GM18508 (cell line): ENCODE data around the gene SYT2.
"Not testable (repeated sequence)": the region's sequence is repeated elsewhere in the genome, so short reads cannot be mapped to it uniquely, and the experiment has no call there.

Experiments
- ATAC-seq: cut with Tn5 transposase; IDR thresholded peaks from one replicate; pipeline ENCODE4 v1.9.1; 2021; ENCODE audit warnings: moderate number of reproducible peaks; ENCODE audit not compliant: insufficient read depth, unreplicated experiment

The SYT2 gene

DNA sequence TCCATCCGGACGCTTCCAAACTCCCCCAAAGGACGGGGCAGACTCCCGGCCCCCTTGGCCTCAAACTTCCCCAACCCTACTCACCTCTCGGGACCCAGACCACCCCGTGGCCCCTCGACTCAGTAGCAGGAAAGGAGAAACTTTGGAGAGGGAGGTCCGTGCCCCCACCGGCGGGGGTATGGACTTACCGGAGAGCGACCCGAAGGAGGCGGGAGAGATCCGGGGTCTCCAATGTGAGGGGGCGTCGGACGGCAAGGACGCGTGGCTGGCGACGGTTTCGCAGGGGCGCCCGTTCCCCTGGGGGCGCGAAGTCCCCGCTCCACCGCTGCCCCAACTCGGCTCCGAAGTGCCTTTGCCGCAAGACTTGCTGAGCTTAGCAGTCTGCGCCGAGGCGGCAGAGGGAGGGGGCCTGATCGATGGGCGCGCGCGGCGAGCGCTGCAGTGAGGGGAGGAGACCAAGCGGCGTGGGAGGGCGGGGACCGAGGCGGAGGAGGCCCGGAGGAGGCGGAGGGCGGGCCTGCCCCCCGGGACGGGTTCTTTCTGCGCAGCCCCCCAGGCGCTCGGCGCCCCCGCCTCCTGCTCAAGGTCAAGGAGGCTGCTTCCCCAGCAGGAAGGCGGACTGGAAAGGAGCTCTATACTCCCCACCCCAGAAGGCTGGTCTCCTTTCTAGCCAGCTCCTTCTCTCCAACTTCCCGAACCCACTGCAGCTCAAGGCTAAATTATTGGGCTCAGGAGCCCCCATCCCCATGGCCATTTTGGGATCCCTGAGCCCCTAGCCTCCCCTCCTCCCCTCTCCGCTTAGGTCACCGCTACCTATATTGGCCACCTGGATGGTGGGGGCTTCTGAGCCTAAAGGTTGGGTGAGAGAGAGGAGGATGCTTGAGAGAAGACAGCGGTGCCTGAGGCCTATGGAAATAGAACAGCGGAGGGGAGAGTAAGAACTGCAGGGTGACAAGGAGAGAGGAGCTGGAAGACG, at the start of gene SYT2:
Gene SYT2 (minus strand): TSS at position 385 of the 976 bp plus-strand sequence. CDS start 104,682 bp downstream, outside the sequence.
- ATAC-seq: no peak

- no peak for ATAC-seq
These were observed 46.1 kb upstream of the SYT2 start for GRCh38 chr1:202756391-202756790.

DNA sequence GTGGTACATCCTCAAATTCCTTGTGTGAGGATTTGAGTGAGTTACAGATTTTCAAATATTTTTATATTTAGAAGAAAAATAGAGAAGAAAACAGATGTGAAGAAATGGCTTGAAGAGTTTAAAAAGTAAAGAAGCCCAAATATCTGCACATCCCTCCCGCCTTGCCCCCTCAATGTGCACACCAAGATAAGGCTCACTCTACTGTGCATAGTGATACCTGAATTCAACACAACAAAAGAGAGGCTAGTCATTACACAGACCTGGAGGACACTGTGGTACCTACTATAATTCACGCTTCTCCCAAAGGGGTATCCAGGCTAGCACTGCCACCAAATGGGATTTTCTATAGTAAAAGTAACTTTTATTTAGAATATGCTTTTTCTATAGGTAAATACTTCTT, 44.0 kb upstream of the SYT2 start:
- ATAC-seq: no peak

GRCh38 chr1:202752774-202753173, 42.5 kb upstream of the SYT2 start:
- ATAC-seq: no peak

- ATAC-seq: no peak
These were observed 40.5 kb upstream of the SYT2 start for GRCh38 chr1:202750761-202751160.

GRCh38 chr1:202750024-202750423, 39.8 kb upstream of the SYT2 start:
- ATAC-seq: no peak

DNA sequence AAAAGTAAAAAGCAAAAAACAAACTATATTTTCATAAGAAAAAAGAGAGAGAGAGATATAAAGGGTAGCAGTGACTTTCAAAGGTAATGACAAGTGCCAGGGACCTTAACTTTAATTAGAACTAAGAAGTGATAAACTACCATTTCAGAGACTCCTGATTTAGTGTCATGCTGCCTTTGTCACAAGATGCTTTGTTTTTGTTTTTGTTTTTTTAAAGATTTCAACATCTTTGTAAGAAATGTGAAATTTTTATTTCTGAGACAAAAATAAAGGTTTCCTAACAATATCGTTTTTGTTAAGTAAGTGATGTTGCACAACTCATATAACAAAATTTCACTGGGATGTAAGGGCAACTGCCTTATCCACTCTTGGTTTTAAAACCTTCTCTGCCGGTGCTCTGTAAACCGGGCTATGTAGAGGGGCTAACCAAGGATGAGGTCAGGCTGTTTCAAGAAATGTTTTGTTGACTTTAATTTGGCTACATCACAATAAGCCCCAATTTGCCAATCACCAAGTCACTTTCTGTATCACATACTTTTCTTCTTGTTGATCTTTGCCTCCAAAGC, 35.2 kb upstream of the SYT2 start:
- no peak for ATAC-seq

DNA sequence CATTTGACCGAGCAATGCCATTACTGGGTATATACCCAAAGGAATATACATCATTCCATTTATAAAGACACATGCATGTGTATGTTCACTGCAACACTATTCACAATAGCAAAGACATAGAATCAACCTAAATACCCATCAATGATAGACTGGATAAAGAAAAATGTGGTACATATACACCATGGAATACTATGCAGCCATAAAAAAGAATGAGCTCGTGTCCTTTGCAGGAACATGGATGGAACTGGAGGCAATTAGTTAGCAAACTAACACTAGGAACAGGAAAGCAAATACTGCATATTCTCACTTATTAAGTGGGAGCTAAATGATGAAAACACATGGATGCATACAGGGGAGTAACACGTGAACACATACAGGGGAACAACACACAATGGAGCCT, 34.5 kb upstream of the SYT2 start:
- not testable (repeated sequence) for ATAC-seq

- no peak for ATAC-seq
These were observed 32.2 kb upstream of the SYT2 start for GRCh38 chr1:202742496-202742895.

GRCh38 chr1:202733251-202733650, 23.0 kb upstream of the SYT2 start:
- ATAC-seq: no peak

DNA sequence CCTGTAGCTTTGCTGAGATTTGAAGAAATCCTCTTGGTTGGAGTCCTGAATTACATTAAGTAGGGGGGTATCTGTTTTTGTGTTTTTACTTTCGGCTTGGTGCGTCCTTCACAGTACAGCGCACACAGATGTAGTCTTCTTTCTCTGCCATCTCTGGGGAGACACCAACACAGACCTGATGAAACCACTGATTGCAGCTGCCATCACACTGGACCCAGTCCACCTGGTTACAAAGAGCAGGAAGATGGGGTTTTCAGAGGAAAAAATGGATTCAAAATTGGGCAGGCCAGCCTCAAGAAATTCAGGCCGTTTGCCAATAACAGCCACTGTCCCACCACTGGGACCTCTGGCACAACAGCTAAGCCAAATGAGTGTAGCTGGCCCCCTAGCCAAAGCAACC, 18.7 kb upstream of the SYT2 start:
- no peak for ATAC-seq

DNA sequence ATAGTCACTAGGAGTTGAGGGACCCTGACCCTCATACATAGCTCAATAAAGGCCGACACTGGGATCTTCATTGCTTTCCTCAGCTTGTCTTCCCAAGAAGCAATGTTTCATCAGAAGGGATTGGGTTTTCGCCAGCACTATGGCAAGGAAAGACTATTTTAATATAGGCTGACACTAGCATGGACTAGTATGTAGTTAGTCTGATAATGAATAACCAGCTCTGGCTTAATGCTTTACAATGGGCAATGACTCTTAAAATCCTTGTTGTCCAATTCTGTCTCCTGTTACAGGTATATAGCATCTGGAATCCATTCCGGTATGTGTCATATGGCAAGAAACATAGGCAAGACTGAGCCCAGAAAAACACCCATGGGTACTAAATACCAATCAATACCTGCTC, 15.3 kb upstream of the SYT2 start:
- ATAC-seq: no peak

- no peak for ATAC-seq
These were observed 13.5 kb upstream of the SYT2 start for GRCh38 chr1:202723708-202724107.

DNA sequence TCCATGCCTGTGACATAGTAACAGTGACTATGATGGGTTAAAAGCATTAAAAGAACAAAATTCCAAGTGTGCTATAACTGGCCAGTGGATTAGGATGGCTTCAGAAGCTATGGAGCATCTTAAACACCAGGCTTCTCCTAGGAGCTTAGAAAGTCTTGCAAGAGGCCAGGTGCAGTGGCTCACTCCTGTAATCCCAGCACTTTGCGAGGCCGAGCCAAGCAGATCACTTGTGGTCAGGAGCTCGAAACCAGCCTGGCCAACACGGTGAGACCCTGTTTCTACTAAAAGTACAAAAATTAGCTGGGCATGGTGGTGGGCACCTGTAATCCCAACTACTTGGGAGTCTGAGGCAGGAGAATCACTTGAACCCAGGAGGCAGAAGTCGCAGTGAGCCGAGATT, 12.8 kb upstream of the SYT2 start:
- not testable (repeated sequence) for ATAC-seq

- ATAC-seq: no peak
These were observed 6.4 kb upstream of the SYT2 start for GRCh38 chr1:202716654-202717053.

DNA sequence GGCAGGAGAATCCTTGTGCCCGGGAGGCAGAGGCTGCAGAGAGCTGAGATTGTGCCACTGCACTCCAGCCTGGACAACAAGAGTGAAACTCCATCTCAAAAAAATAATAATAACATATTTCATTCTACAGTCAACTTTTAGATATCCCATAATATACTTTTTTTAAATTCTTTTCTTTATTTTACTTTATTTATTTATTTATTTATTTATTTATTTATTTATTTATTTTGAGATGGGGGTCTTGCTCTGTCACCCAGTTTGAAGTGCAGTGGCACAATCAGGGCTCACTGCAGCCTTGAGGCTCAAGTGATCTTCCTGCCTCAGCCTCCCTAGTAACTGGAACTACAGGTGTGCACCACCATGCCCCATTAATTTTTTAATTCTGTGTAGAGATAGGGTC, 3.9 kb upstream of the SYT2 start:
- not testable (repeated sequence) for ATAC-seq

- no peak for ATAC-seq
These were observed 2.9 kb upstream of the SYT2 start for GRCh38 chr1:202713110-202713509.

GRCh38 chr1:202711949-202712635, 1.8 kb upstream of the SYT2 start:
- ATAC-seq: no peak

DNA sequence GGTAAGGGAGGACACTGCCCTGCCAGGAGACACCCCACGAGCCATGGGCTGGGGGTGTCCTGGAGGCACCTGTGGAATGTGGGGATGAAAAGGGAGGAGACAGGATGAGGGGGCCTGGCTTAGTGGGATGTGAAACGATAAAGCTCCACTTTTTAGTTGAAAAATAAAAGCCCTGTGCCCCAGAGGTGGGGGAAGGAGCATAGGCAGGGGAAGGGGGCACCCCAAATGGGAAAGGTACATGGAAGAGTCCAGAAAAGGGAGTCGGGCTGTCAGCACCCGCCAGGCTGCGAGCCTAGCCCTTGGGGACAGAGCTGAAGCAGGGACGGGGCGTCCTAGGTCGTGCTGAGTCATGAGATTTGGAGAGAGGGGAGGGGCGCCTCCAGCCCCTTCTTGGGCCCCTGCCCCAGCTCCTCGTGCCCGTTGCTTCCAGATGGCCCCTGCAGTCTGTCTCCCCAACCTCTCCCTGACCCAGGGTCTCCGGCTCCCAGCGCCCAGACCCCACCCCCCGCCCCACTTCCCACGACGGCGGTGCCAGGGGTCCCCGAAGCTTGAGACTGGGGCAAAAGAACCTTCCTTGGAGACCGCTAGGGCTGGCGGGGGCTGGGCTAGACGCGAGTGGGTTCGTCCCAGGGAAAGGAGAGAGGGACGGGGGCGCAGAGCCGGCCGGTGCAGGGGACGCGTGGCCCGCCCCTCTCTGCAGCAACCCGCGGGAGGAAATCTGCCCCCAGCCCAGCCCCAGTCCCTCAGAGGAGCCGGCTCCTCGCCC, 795 bp downstream of the SYT2 start:
- ATAC-seq: no peak
